Hair follicular keratinocyte (primary cell): ENCODE measurements around the gene KCNK16. TPM values are rescaled to one million over a fixed set of nuclear protein-coding genes. Genes with fewer than 3 reads are reported as not detected.

ENCODE experiments used
- total RNA-seq: library from RNA; depleted of rRNA; stranded (reverse); fragments of >200 nt; gene quantifications from 2 replicates; pipeline ENCODE4 v1.2.3, GENCODE V29; 2015

The KCNK16 gene
- total RNA-seq, result not detected in 2 replicates

DNA sequence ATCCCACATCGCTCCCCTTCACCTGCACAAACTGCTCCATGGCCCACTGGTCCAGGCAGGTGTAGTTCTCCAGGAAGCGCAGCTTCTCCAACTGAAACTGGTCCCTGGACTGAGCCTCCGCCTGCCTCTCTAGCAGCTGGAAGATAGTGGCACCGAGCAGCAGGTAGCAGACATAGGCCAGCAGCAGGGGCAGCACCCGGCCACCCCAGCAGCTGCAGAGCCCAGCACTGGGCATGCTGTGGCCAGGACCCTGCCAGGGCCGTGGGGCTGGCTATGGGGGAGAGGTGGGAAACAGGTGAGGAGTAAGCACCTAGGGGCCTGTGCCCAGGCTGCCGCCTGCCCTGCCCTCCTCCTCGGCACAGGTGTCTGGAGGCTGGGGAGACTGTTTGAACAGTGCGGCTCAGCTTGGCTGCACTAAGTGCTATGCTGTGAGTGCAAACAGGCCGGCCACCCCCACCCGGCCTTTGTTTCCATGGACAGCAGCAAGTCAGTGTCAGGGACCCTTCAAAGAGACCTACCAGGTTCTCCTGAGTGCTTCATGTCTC, at the start of gene KCNK16:
Gene KCNK16, minus strand, starts transcription at position 397 of the 545 bp plus-strand sequence. Its CDS starts 162 bp downstream, at position 235.

DNA sequence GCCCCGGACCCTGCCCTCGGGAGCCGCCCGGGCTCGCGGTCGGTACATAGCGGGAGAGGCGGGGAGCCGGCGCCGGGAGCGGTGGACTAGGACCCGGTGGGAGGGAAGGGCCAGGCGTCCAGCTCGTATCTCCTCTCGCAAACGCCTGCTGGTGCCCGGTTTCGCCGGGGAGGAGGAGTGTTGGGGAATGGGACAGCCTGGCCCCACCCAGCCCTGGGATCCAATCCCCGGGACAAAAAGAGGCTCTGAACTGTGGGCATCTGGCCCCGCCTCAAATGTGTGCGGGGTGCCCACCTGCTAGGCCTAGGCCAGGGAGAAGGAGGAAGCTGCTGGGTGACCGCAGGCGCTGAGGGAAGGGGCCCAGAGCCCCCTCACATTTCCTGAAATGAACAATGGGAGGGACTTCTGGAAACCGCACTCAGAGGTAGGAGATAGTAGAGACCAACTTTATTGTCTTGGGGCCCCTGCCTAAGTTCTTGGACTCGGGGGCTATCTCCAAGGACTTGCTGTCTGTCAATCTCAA, 8.2 kb downstream of the KCNK16 start, which contains the start of gene KCNK17:
Gene KCNK17, minus strand, starts transcription at position 147 of the 523 bp plus-strand sequence. Its CDS starts 99 bp downstream, at position 48.

Other genes starting within 250 kb of the KCNK16 start
- gene SAYSD1, start 207.5 kb downstream of the KCNK16 start, total RNA-seq, result 9.9 and 10.6 TPM in 2 replicates
- gene KCNK5, start 93.2 kb downstream of the KCNK16 start, total RNA-seq, result not detected in 2 replicates
- gene KCNK17, start 8.3 kb downstream of the KCNK16 start, total RNA-seq, result not detected in 2 replicates